ENCODE results near the gene CELA3A.

CELA3A gene

DNA sequence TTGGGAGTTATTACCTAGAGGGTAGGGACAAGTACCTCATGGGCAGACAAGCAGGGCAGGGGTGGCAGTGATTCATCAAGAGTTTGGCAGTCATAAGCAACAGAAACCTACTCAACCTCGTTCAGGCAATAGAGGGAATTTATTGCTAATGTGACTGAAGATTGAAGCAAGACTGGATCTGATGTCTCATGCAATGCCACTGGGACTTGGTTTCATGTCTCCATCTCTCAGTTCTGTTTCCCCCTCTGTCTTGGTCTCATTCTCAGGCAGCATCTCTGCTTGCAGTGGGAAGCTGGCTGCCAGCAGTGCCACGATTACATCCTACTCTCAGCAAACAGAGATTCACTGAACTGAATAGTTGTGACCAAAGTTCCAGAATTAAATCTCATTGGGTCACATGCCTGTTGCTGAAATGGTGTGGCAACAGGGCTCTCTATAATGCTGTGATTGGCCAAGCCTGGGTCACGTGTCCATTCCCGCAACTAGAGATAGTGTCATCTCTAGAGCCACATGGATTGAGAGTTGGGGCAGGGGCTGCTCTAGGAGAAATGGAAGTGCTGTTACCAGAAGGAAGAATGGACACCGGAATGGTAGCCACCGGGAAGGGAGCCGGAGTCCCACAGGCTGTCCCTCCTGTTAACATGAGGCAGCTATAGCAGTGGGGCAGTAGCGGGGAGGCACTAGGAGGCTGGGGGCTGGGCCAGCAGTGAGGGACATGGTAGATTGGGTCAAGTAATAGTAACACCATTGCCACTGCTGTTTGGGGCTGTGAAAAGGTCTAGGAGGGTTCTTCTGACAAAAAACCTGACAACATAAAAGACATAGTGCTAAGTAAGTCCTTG is 47.1 kb downstream of the CELA3A start:
- peak in 1 of 4 experiments; percentile 45 for DNase-seq (ENCODE audit: low read depth in 4 of 4, low spot score in 1 of 4)

DNA sequence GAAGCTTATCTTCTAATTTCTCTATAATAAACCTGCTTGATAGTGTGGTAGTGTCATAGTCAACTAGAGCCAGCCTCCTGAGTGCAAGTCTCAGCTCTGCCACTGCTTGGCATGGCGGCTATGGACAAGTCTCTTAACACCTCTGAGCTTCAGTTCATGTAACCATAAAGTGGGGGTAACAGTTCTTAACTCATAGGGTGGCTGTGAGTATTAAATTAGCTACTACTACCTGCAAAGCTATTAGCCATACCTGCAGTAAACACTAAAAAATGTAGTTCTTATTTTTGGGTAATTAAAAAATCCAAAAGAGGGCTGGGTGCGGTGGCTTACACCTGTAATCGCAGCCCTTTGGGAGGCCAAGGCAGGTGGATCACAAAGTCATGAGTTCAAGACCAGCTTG is 48.9 kb downstream of the CELA3A start:
- no peak for DNase-seq (ENCODE audit: low read depth in 4 of 4, low spot score in 1 of 4)

DNA sequence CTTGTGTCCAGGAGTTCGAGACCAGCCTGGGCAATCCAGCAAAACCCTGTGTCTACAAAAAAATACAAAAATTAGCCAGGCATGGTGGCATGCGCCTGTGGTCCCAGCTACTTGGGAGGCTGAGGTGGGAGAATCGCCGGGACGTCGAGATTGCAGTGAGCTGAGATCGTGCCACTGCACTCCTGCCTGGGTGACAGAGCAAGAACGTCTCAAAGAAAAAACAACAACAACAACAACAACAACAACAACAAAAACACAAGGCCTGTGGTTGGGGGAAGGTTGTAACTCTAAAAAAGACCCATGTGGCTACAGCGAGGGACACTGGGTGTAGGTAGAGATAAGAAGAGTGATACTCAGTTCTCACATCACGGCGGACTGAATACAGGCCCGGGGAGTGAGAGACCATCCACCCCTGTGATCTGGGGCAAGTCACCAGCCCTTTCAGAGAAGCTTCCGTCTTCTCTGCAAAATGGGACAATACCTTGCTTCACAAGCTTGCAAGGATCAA is 50.2 kb downstream of the CELA3A start:
- no peak for DNase-seq (ENCODE audit: low read depth in 4 of 4, low spot score in 1 of 4)

DNA sequence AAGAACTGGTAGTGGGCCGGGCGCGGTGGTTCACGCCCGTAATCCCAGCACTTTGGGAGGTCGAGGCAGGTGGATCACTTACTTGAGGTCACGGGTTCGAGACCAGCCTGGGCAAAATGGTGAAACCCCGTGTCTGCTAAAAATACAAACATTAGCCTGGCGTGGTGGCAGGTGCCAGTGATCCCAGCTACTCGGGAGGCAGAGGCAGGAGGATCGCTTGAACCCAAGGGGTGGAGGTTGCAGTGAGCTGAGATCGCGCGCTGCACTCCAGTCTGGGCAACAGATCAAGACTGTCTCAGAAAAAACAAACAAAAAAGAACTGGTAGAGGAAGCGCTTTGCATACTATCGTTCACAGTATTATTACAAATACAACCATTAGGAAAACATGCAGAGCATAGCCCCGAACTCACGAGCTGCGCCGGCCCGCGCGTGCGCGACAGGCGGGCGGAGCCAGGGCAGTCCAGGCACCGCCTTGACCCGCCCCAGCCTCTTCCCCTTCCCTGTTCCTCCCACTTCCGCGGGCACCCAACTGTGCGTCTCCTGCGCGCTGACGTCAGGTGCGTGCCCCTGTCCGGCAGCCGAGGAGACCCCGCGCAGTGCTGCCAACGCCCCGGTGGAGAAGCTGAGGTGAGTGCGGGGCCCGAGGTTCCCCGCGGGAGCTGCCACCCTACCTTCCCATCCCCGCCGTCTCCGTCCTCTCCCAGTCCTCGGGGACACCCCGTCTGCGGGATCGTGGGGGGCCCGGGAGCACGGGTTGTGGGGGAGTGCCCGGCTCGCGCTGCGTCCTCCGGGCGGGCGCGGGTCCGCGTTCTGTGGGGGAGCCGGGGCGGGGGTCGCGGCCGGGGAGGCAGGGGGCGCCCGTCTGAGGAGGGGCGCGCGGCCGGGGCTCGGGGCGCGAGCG is 50.9 kb downstream of the CELA3A start, which contains the start of gene CDC42:
Gene CDC42 (plus strand): TSS at position 595 of the 902 bp plus-strand sequence. CDS start 25,770 bp downstream, outside the sequence.
- DNase-seq (ENCODE audit: low read depth in 4 of 4, low spot score in 1 of 4), result peak; percentile 90 to 95 (median 93)

DNA sequence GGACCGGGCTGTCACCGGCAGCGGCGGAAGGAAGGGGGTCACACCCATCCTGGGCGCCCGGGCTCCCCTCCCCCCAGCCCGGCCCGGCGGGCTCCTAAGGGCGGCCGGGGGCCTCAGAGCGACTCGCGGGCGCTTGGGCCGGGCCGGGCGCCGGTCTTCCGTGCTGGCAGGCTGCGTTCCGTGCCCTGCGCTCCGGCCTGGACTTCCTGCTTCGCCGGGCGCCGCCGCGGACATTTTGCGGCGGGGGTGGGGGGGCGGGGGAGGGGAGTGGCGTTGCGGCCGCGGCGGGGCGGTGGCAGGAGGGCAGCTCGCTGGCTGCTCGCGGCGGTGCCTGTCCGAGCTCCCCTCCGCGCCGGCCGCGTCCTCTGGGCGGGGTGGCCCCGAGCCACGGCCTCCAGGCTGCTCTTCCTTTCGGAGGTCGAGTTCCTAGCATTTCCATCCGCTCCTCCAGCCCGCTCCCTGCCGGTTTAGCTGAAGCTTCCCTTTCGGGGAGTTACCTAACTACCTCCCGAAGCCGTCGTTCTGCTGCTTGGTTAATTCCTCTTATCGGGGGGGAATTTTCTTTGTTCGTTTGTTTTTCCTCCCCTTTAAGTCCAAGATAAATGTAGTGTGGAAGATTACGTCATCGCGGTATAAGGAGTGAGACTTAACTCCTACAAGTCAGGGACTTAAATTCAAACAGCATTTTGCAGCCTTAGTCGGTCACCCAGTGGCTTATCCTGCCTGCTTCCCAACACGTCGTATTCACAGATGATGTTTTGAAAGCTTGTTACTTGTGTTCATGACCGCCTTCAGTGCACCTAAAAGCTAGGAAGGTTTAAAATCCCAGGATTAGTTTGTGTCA is 51.8 kb downstream of the CELA3A start:
- peak in 2 of 4 experiments; percentile 10 to 12 for DNase-seq (ENCODE audit: low read depth in 4 of 4, low spot score in 1 of 4)

DNA sequence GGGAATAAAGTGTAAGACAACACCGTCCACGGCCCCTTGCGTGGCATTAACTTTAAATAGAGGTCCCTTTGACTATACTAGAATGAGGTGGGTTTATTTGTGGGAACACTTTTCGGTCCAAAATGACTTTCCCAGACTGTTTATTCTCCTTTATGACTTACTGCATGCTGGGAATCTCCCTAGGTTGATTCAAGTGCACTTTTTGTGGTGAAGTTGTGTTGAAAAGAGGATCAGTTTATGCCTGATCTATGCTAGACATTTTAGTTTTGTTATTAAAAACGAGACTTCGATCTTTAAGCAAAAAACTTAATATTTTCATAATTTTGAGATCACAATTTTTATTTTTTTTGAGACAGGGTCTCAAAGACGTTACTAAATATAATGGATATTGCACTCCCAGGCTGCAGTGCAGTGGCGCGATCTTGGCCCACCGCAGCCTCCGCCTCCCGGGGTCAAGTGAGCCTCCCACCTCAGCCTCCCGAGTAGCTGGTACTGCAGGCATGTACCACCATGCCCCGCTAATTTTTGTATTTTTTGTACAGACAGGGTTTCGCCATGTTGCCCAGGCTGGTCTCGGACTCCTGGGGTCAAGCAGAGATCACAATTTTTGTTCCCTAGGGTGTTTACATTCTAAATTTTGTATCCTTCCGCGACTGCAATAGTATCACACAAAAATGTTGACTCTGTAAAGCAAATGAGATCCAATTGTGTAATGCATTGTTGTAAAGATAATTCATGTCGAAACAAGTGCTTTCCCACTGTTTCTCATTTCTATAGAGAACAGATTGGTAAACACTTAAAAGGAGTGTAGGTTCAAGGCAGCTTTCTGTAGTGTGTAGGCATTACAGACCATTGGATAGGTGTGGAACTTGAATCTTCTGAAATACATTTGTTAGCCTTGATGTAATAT is 52.7 kb downstream of the CELA3A start:
- DNase-seq (ENCODE audit: low read depth in 4 of 4, low spot score in 1 of 4), result no peak

DNA sequence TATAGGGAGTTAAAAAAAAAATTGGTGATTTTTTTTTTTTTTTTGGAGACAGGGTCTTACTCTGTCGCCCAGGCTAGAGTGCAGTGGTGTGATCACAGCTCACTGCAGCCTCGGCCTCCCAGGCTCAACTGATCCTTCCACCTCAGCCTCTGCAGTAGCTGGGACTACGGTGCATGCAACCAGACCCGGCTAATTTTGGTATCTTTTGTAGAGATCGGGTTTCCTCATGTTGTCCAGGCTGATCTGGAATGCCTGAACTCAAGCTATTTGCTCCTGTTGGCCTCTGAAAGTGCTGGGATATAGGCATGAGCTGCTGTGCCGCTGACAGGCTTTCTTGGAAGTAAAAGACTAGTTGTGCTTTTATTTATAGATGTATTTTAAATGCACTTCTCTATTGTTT is 54.0 kb downstream of the CELA3A start:
- no peak for DNase-seq (ENCODE audit: low read depth in 4 of 4, low spot score in 1 of 4)

DNA sequence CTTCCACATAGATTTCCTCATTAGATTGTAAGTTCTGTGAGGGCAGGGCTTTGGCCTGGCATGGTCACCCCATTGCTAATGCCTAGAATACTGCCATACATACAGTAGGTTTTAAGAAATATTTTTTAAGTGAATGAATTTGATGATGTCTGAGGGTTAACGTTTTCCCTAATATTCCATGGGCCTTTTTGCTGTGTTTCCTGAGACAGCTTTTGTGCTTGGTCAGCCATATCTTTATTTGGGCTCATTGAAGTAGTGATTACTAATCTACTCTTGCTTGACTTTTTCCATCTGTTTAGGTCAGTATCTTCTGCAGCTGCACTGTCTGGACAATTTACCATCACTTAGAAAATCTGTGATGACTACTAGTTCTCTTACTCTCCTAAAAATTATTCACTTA is 54.6 kb downstream of the CELA3A start:
- DNase-seq (ENCODE audit: low read depth in 4 of 4, low spot score in 1 of 4), result no peak

DNA sequence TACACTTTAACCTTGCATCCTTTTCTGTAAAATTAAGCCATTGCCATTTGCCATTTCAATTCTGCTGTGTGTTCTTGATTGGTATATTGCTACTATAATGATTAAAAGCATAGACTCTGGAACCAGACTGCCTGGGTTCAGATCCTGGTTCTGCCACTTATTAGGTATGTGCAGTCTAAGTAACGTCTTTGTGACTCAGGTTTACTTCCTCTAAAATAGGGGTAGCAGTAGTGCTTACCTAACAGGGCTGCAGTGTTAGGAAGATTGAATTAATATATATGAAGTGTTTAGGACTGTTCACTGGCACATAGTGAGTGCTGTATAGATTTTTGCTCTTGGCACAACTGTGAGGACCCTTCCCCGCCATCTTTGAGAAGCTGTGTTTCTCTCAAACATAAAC is 55.5 kb downstream of the CELA3A start:
- DNase-seq (ENCODE audit: low read depth in 4 of 4, low spot score in 1 of 4), result no peak

DNA sequence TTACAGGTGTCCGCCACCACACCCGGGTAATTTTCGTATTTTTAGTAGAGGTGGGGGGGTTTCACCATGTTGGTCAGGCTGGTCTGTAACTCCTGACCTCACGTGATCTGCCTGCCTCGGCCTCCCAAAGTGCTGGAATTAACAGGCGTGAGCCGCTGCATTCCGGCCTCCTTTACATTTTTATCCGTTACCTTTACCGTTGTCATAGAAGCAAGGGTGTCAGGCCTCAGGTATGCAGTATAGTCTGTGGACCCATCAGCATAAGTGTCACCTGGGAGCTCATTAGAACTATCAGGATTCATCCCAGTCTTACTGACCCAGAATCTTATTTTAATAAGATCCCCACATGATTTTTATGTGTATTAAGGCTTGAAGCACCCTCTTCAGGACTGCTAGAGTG is 56.4 kb downstream of the CELA3A start:
- DNase-seq (ENCODE audit: low read depth in 4 of 4, low spot score in 1 of 4), result no peak
